GM19468 (cell line): ENCODE results near the gene ACER1.
"Not testable (repeated sequence)": the region's sequence is repeated elsewhere in the genome, so short reads cannot be mapped to it uniquely, and the experiment has no call there.

ENCODE experiments used
- ATAC-seq: cut with Tn5 transposase; IDR thresholded peaks from one replicate; pipeline ENCODE4 v1.9.1; 2021; ENCODE audit warnings: mild to moderate bottlenecking, moderate library complexity, moderate number of reproducible peaks; ENCODE audit not compliant: unreplicated experiment; ENCODE audit errors: extremely low read depth

Gene ACER1

GRCh38 chr19:6359568-6360341, 26.3 kb upstream of the ACER1 start:
- ATAC-seq, result no peak

DNA sequence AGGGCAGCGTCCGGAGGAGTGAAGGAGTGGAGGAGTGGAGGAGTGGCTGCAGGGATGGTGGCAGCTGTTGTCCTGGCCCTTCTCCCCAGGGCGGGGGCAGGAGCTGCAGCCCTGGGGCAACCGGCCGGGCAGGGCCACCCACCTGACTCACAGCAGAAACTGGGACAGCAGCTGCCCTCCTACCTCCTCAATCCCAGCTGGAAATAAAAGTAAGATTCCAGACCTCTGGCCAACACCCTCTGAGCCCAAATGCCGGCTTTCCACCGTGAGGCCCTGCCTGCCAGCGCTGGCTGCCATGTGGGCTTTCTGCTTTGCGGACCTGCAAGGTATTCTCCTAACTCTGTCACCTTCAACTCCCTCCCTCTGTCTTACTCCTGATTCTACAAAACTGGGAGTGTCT, 24.6 kb upstream of the ACER1 start:
- no peak for ATAC-seq

DNA sequence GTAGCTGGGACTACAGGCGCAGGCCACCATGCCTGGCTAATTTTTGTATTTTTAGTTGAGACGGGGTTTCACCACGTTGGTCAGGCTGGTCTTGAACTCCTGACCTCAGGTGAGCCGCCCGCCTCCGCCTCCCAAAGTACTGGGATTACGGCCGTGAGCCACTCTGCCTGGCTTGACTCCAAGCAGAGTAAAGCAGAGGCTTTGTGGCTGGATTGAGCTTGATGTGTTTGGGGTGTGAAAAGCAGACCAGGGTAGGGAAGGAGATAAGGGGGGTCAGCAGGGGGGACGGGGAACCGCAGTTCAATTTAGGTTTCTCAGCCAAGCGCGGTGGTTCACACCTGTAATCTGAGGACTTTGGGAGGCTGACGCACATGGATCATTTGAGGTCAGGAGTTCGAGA, 23.8 kb upstream of the ACER1 start:
- no peak for ATAC-seq

DNA sequence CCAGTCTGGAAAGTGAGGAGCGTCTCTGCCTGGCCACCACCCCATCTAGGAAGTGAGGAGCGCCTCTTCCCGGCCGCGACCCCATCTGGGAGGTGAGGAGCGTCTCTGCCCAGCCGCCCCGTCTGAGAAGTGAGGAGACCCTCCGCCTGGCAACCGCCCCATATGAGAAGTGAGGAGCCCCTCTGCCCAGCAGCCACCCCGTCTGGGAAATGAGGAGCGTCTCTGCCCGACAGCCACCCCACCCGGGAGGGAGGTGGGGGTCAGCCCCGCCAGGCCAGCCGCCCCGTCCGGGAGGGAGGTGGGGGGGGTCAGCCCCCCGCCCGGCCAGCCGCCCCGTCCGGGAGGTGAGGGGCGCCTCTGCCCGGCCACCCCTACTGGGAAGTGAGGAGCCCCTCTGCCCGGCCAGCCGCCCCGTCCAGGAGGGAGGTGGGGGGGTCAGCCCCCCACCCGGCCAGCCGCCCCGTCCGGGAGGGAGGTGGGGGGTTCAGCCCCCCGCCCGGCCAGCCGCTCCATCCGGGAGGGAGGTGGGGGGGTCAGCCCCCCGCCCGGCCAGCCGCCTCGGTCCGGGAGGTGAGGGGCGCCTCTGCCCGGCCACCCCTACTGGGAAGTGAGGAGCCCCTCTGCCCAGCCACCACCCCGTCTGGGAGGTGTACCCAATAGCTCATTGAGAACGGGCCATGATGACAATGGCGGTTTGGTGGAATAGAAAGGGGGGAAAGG, 22.1 kb upstream of the ACER1 start:
- not testable (repeated sequence) for ATAC-seq

DNA sequence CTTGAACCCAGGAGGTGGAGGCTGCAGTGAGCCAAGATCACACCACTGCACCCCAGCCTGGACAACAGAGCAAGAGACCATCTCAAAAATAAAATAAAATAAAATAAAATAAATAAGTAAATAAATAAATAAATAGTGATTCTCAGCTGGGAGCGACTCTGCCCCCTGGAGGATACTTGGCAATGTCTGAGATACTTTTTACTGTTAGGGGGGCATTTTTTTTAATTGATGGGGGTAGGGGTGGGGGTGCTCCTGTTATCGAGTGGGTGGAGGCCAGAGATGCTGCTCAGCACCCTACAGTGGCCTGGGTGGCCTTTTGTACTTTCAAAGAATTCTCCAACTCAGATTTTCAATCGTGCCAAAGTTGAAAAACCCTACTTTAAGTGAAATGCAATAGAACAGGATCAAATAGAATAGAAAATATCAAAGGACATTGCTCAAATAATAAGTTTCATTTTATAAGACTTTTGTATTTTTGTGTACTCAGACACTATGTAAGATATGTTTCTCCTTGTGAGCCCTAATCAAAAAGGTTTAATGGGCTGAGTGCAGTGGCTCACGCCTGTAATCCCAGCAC, 20.8 kb upstream of the ACER1 start:
- ATAC-seq, result no peak

- ATAC-seq, result no peak
Measured at GRCh38 chr19:6352381-6353165, 19.2 kb upstream of the ACER1 start.

DNA sequence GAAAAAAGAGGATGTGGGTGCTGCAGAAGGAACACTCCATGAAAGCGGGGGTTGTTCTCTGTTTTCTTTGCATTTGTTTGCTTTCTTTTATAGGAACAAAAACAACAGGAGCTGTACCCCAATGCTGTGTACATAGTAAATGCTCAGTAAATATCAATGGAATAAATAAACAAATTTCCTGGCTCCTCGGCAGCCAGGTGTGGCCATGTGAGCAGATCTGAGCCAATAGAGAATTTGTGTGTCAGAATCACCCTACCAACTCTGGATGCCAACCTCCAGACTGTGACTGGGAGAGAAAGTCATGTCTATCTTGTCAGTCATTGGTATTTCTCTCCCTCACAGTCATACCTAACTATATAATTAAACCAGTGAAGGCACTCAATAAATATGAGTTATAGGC, 17.3 kb upstream of the ACER1 start:
- no peak for ATAC-seq

GRCh38 chr19:6349271-6349670, 15.9 kb upstream of the ACER1 start:
- ATAC-seq, result not testable (repeated sequence)

- ATAC-seq, result no peak
Measured at GRCh38 chr19:6343462-6343861, 10.1 kb upstream of the ACER1 start.

DNA sequence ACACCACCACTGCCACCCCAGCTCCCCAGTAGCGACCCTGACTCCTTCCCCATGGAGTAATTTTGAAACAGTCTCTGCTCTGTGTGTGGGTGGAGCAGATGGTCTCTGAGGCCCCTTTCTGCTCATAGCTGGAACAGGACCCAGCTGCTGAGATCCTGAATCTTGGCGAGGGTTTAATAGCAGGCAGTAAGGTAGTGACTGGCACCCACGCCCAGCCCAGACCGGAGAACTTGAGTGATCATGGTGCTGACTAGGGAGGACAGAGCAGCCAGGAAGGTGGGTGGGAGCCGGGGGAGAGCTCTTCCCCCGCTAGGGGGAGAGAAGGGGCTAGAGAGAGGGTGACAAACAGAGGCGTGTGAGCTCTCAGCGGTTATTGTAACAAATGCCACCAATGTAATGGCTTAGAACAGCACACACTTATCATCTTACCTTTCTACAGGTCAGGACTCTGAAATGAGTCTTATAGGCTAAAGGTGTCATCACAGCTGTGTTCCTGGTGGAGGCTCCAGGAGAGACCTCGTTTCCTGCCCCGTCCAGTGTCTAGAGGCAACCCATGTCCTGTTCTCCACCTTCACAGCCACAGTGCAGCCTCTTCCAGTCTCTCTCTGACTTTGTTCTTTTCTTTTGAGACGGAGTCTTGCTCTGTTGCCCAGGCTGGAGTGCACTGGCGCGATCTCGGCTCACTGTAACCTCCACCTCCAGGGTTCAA, 7.2 kb upstream of the ACER1 start:
- no peak for ATAC-seq

DNA sequence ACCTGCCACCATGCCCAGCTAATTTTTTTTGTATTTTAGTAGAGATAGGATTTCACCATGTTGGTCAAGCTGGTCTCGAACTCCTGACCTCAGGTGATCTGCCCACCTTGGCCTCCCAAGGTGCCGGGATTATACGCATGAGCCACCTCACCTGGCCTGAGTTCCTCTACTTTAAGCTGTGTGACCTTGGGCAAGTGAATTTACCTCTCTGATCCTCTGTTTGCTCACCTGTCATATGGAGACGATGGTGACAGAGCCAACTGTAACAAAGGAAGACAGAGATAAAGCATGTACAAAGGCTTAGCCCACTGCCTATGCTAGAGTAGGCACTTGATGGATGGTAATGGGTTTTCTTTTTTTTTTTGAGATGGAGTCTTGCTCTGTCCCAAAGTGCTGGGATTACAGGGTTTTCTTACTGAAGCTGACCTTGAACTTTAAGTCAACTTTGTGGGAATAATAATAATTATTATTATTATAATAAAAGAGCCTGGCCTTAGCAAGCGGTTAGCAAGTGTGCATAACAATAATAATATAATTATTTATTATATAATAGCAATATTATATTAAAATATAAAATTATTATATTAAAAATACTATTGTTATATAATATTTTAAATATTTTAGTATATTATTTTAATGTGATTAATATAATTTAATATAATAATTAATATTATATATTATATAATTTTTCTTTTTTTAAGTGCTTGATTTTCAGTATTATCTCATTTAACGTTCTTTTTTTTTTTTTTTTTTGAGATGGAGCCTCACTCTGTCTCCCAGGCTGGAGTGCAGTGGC, 1.3 kb upstream of the ACER1 start:
- no peak for ATAC-seq

DNA sequence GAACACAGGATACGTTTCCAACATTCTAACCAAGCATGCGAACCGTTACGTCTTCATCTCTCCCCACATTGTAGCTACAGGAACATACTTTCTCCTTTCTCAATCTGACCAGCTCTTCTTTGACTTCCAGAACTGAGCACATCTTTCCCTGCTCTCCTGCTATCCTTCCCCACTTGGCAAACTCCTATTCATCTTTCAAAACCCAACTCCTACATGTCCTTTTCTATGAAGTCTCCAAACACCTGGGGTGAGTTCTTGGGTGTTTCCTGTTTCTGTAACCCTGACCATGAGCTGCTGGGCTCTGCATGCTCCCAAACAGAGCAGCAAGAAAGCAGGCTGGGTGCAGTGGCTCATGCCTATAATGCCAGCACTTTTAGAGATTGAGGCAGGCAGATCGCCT, 6.6 kb downstream of the ACER1 start:
- no peak for ATAC-seq

DNA sequence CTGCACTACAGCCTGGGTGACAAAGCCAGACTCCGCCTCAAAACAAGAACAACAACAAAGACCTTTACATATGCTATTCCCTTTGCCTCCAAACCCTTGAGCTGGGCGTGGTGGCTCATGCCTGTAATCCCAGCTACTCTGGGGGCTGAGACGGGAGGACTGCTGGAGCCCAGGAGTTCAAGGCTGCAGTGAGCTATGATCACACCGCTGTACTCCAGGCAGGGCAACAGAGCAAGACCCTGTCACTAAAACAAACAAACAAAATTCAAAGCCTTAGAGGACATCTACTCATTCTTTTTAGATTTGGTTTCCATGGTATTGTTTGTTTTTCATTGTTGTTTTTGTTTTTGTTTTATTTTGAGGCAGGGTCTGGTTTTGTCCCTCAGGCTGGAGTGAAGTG, 7.8 kb downstream of the ACER1 start:
- no peak for ATAC-seq

DNA sequence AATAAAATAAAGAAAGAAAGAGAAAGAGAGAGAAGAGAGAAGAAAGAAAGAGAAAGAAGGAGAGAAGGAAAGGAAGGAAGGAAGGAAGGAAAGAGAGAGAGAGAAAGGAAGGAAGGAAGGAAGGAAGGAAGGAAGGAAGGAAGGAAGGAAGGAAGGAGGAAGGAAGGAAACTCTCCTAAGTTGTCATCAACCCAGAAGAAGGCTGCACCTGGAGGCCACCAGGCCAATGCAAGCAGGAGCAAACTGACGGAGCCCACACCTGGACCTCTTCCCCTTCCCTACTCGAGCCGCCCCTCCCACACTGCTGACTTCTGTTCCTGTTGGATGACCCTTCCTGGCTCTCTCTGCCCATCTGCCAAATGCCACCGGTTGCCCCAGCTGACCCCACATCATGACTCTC, 8.7 kb downstream of the ACER1 start:
- ATAC-seq, result no peak

- ATAC-seq, result no peak
Measured at GRCh38 chr19:6322284-6322683, 11.1 kb downstream of the ACER1 start.

GRCh38 chr19:6319376-6319775, 14.0 kb downstream of the ACER1 start:
- no peak for ATAC-seq

DNA sequence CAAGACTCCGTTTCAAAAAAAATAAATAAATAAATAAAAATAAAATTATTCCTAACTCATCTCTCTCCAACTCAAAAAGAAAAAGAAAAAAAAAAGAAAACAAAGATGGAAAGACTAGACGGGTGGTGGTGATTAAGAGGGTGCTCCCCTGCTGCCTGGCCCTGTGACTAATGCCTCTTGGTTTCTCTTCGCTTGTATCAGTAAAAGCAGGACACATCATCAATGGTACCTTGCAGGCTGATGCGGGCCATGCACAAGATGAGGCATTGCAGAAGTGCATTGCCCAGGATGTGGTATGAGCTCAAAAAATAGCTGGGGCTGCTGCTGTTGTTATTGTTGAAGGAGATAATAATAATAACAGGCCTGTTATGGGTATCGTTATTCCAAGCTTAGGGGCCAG, 14.6 kb downstream of the ACER1 start:
- no peak for ATAC-seq

- not testable (repeated sequence) for ATAC-seq
Measured at GRCh38 chr19:6315646-6316045, 17.8 kb downstream of the ACER1 start.

GRCh38 chr19:6313398-6313969, 19.9 kb downstream of the ACER1 start:
- ATAC-seq, result no peak
